HCT116 (cell line): ENCODE results near the gene SHC2. TPM values are rescaled to one million over a fixed set of nuclear protein-coding genes. Genes with fewer than 3 reads are reported as not detected.

Source experiments
- ATAC-seq: fragments of 200-7000 bp; cut with Tn5 transposase; 2 replicates; pipeline ENCODE4 v1.9.1; 2020; ENCODE audit warnings: mild to moderate bottlenecking, moderate library complexity
- BruUV-seq: library from RNA; stranded (reverse); fragments of 400-500 nt; replicated peaks from 2 replicates; lab custom pipeline; 2021; lab: Mats Ljungman, UMichigan
- CTCF ChIA-PET: fragments of 300-600 bp; sonication (Branson Sonifier 250); formaldehyde crosslinking; loops from one replicate; lab custom pipeline; 2021; ENCODE audit warnings: antibody characterized with exemption; lab: Charles Lee
- POLR2A ChIA-PET: fragments of 300-600, 350-600 bp; sonication (Branson Sonifier 250); formaldehyde crosslinking; loops from one replicate; lab custom pipeline; 2021; ENCODE audit warnings: antibody characterized with exemption; lab: Charles Lee
- RAD21 ChIA-PET, 2 experiments: fragments of 300-600 bp; sonication (Branson Sonifier 250); formaldehyde crosslinking; loops; one replicate each; lab custom pipeline; 2023; ENCODE audit warnings: low total read pairs in 2 of 2; ENCODE audit not compliant: uncharacterized antibody in 2 of 2, unreplicated experiment in 2 of 2, low non-redundant PET in 1 of 2; lab: Charles Lee
- DNase-seq: peaks from one replicate; pipeline ENCODE4 v3.0.0-alpha.2; 2010; ENCODE audit warnings: low read depth, low spot score
- H2AFZ ChIP-seq: fragments of 200-600 bp; shearing (Covaris generic), sonication (generic); 2 replicates; pipeline ENCODE4 v1.6.1; 2017; ENCODE audit warnings: low read depth, mixed run types, mixed read lengths, antibody characterized with exemption, low read length; ENCODE audit not compliant: poor library complexity, severe bottlenecking
- H3K27ac ChIP-seq: 2 replicates; pipeline ENCODE4 v1.5.1; 2012; ENCODE audit warnings: low read depth, low read length
- H3K27me3 ChIP-seq: fragments of 200-600 bp; sonication (generic); 2 replicates; pipeline ENCODE4 v1.6.1; 2016; ENCODE audit warnings: mixed run types, low read length, mixed read lengths; ENCODE audit not compliant: insufficient read depth
- H3K36me3 ChIP-seq, 2 experiments: fragments of 200-500 bp in 1 of 2; fragments of 200-600 bp in 1 of 2; sonication (Bioruptor generic) in 1 of 2; sonication (generic) in 1 of 2; 2 replicates each; pipeline versions ENCODE4 v1.5.1 to v1.6.1; 2014 to 2016; ENCODE audit warnings: low read length in 2 of 2, inconsistent platforms in 1 of 2, mixed read lengths in 1 of 2, mixed run types in 1 of 2; ENCODE audit not compliant: insufficient read depth in 2 of 2, control insufficient read depth in 1 of 2
- H3K4me1 ChIP-seq, 2 experiments: fragments of 200-600 bp in 1 of 2; sonication (generic) in 1 of 2; 2 replicates each; pipeline versions ENCODE4 v1.5.1 to v1.6.1; 2012 to 2017; ENCODE audit warnings: low read length in 2 of 2, inconsistent platforms in 1 of 2, mild to moderate bottlenecking in 1 of 2, mixed read lengths in 1 of 2, mixed run types in 1 of 2, moderate library complexity in 1 of 2; ENCODE audit not compliant: insufficient read depth in 2 of 2, control insufficient read depth in 1 of 2
- H3K4me2 ChIP-seq: fragments of 200-600 bp; sonication (generic); 2 replicates; pipeline ENCODE4 v1.6.1; 2017; ENCODE audit warnings: mixed run types, low read length, mixed read lengths
- H3K4me3 ChIP-seq, 2 experiments: fragments of 200-600 bp in 1 of 2; sonication (generic) in 1 of 2; replicated peaks in 1 of 2; 2 replicates each; pipeline ENCODE4 v1.5.1; 2011 to 2016; ENCODE audit warnings: low read length in 2 of 2, control low read depth in 1 of 2, low read depth in 1 of 2, mild to moderate bottlenecking in 1 of 2, mixed read lengths in 1 of 2, mixed run types in 1 of 2
- H3K79me2 ChIP-seq: fragments of 200-600 bp; sonication (generic); 2 replicates; pipeline ENCODE4 v1.6.1; 2017; ENCODE audit warnings: mild to moderate bottlenecking, mixed run types, low read length, moderate library complexity, mixed read lengths; ENCODE audit not compliant: insufficient read depth
- H3K9ac ChIP-seq: fragments of 200-600 bp; sonication (generic); 2 replicates; pipeline ENCODE4 v1.6.1; 2016; ENCODE audit warnings: low read length, mixed read lengths
- H3K9me2 ChIP-seq: fragments of 200-600 bp; sonication (generic), shearing (Covaris generic); 2 replicates; pipeline ENCODE4 v1.6.1; 2017; ENCODE audit warnings: mixed run types, mild to moderate bottlenecking, moderate library complexity; ENCODE audit not compliant: insufficient read depth
- H3K9me3 ChIP-seq, 2 experiments: fragments of 200-500 bp in 1 of 2; fragments of 200-600 bp in 1 of 2; sonication (Bioruptor generic) in 1 of 2; sonication (generic) in 1 of 2; 2 replicates each; pipeline ENCODE4 v1.6.1; 2014 to 2017; ENCODE audit warnings: low read length in 2 of 2, mixed read lengths in 2 of 2, inconsistent platforms in 1 of 2, low read depth in 1 of 2, mild to moderate bottlenecking in 1 of 2, mixed run types in 1 of 2, moderate library complexity in 1 of 2; ENCODE audit not compliant: control insufficient read depth in 1 of 2, insufficient read depth in 1 of 2
- H4K20me1 ChIP-seq: fragments of 200-600 bp; sonication (generic), shearing (Covaris generic); 2 replicates; pipeline ENCODE4 v1.6.1; 2017; ENCODE audit warnings: mixed run types, mild to moderate bottlenecking, moderate library complexity; ENCODE audit not compliant: insufficient read depth
- CEBPB ChIP-seq: IDR thresholded peaks from 2 replicates; pipeline ENCODE4 v1.6.1; 2012; ENCODE audit warnings: low read depth
- TCF7L2 ChIP-seq: IDR thresholded peaks from 2 replicates; pipeline ENCODE4 v1.7.0; 2011; ENCODE audit warnings: borderline replicate concordance, inconsistent platforms; ENCODE audit not compliant: insufficient read depth, insufficient read length; ENCODE audit errors: extremely low read depth
- ZBTB33 ChIP-seq: IDR thresholded peaks from 2 replicates; pipeline ENCODE4 v1.6.1; 2011; ENCODE audit warnings: mild to moderate bottlenecking, low read length, moderate library complexity; ENCODE audit not compliant: insufficient replicate concordance; ENCODE audit errors: extremely low read depth
- intact Hi-C: fragments of 100-400 bp; cut with micrococcal nuclease; formaldehyde crosslinking; loops from 2 replicates; pipeline ENCODE4 v1.10.0; 2022
- total RNA-seq: library from RNA; stranded (reverse); gene quantifications from one replicate; pipeline ENCODE4 v1.2.1, GENCODE V29; 2021; ENCODE audit not compliant: unreplicated experiment

The SHC2 gene
- total RNA-seq, 1 experiment from 2014 or later: 2.5 TPM

- Histone ChIP-seq H2AFZ (no peak overlapping the region), H4K20me1 (no peaks in the 10 kb centered on the region), H3K79me2 (no peaks in the 10 kb centered on the region), H3K27ac (no peak overlapping the region), H3K9ac (no peak overlapping the region), H3K4me1 (no peaks in the 10 kb centered on the region), H3K4me3 (no peak overlapping the region), H3K27me3 (no peaks in the 10 kb centered on the region), H3K9me2 (no peaks in the 10 kb centered on the region), H3K36me3 (no peaks in the 10 kb centered on the region), H3K9me3 (no peaks in the 10 kb centered on the region), H3K4me2 (no peak overlapping the region)
- BruUV-seq: no TSS peak
- DNase-seq (no peak), ATAC-seq (no peak)
- ChIA-PET POLR2A (no interaction called here), CTCF (no interaction called here), RAD21 (no interaction called here)
- TF ChIP-seq ZBTB33: no peak
- TF ChIP-seq CEBPB: no peak
- intact Hi-C loops: no loop called here
Measured at GRCh38 chr19:425056-425455, 35.8 kb downstream of the SHC2 start.

GRCh38 chr19:424546-424945 is 36.3 kb downstream of the SHC2 start:
- no TSS peak for BruUV-seq
- Histone ChIP-seq H3K36me3 (no peaks in the 10 kb centered on the region), H2AFZ (no peak overlapping the region), H3K4me2 (no peak overlapping the region), H3K4me1 (no peaks in the 10 kb centered on the region), H4K20me1 (no peaks in the 10 kb centered on the region), H3K4me3 (no peak overlapping the region), H3K9ac (no peak overlapping the region), H3K79me2 (no peaks in the 10 kb centered on the region), H3K27ac (no peak overlapping the region), H3K9me3 (no peaks in the 10 kb centered on the region), H3K27me3 (no peaks in the 10 kb centered on the region), H3K9me2 (no peaks in the 10 kb centered on the region)
- ATAC-seq (no peak), DNase-seq (no peak)
- ChIA-PET CTCF (no interaction called here), RAD21 (no interaction called here), POLR2A (no interaction called here)
- intact Hi-C loops: no loop called here
- no peak for TF ChIP-seq TCF7L2
